ENCODE data around the gene RAB33B.

RAB33B gene

DNA sequence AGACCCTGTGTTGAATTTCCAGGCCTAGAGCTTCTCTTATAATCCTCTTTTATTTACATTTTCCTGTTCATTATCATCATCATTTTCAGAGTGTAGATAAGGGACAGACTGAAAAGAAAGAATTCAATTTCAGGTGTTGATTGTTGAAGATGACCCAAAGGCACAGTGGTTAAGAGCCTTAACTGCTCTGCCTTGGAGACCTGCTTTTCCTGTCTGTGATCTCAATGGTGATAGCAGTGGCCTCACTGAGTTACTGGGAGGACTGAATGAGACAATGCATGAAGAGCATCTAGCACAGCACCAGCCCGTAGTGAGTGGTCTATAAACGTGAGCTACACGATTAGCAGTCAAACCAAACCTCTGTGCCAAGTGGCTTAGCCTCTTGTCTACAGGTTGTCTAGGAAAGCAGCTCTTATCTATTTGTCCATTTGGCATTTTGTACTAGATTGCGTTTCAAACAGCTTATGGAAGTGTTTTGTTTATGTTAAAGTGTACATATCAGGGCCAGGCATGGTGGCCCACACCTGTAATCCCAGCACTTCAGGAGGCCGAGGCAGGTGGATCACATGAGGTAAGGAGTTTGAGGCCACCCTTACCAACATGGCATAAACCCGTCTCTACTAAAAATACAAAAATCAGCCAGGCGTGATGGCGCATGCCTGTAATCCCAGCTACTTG, 60.6 kb downstream of the RAB33B start:
- DNase-seq (ENCODE audit: low spot score): no peak

DNA sequence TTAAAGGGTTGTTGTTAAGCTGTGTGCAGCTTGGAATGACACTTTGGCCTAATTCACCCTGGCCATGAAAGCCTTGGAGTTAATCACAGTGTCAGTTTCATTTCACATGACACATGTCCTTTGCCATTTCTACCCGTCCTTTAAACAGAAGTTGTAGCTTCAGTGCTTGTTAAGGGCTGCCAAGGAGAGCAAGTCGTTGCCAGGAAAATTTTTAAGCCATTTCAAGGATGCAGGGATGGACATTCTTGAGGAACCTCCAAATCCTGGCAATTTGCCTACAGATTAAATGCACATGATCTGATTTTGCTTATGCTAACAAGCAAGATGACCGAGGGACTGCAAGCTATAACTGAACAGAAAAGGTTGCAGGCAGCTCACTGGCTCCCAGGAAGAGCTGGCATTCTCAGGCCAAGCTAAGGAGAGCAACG, 61.6 kb downstream of the RAB33B start:
- in situ Hi-C loops (cut with MboI; ENCODE audit: low sequenced_read_pairs, unreplicated experiment): no loop called here
- no peak for DNase-seq (ENCODE audit: low spot score)
- TF ChIP-seq, protein P1, sequence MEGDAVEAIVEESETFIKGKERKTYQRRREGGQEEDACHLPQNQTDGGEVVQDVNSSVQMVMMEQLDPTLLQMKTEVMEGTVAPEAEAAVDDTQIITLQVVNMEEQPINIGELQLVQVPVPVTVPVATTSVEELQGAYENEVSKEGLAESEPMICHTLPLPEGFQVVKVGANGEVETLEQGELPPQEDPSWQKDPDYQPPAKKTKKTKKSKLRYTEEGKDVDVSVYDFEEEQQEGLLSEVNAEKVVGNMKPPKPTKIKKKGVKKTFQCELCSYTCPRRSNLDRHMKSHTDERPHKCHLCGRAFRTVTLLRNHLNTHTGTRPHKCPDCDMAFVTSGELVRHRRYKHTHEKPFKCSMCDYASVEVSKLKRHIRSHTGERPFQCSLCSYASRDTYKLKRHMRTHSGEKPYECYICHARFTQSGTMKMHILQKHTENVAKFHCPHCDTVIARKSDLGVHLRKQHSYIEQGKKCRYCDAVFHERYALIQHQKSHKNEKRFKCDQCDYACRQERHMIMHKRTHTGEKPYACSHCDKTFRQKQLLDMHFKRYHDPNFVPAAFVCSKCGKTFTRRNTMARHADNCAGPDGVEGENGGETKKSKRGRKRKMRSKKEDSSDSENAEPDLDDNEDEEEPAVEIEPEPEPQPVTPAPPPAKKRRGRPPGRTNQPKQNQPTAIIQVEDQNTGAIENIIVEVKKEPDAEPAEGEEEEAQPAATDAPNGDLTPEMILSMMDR (IDR thresholded peaks at IDR 0.05; ENCODE audit: borderline replicate concordance, control extremely low read depth, extremely low read depth, insufficient read depth, missing control alignments): no peak

More for the DNA sequence above, 60.6 kb downstream of the RAB33B start:
- in situ Hi-C loops (cut with MboI; ENCODE audit: low sequenced_read_pairs, unreplicated experiment): no loop called here
- TF ChIP-seq, protein P1 (IDR thresholded peaks at IDR 0.05; ENCODE audit: borderline replicate concordance, control extremely low read depth, extremely low read depth, insufficient read depth, missing control alignments): no peak

DNA sequence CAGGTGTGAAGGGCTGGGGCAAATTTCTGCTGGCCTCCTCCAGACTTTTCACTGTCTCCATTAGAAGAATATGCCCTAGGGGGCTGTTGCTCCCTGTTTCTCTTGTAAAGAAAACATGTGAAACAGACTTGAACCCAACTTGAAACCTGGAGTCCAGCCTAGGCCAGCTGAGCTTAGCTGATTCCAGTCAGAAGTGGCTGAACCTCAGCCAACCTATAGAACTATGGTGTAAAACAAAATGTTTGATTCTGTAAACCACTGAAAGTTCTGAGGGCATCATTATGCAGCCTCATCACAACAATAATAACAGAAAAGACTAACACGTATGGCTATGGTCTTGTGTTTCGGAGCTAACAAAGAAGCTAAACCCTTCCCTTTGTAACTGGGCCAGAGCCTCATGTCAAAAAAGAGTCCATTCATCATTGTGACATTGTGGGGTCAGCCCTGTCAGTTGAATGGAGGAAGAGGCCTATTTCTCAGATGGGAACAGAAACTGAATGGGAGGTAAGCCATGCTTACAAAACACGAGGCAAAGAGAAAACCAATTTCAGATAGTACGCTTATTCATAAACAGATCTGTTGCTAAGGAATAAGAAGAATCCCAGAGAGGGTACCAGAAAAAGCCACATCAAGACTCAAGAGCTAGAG, 68.0 kb downstream of the RAB33B start:
- TF ChIP-seq, protein P1 (IDR thresholded peaks at IDR 0.05; ENCODE audit: borderline replicate concordance, control extremely low read depth, extremely low read depth, insufficient read depth, missing control alignments): no peak
- DNase-seq (ENCODE audit: low spot score): no peak
- in situ Hi-C loops (cut with MboI; ENCODE audit: low sequenced_read_pairs, unreplicated experiment): no loop called here

DNA sequence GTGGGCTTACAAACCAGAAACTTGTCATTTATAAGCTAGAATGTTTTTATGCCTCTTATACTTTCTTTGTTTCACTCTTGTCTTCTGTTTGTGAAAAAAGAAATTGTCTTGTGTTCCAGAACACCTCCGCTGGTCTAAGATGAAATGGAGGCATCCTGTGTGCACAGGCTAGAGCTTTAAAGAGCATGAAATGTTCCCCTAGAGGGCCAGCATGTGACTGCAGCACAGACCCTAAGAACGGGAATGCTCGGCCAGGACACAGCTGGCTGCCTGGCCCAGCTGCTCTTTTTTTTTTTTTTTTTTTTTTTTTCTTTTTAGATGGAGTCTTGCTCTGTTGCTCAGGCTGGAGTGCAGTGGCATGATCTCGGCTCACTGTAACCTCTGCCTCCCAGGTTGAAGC, 68.5 kb downstream of the RAB33B start:
- TF ChIP-seq, protein P1 (IDR thresholded peaks at IDR 0.05; ENCODE audit: borderline replicate concordance, control extremely low read depth, extremely low read depth, insufficient read depth, missing control alignments): no peak
- no peak for DNase-seq (ENCODE audit: low spot score)
- in situ Hi-C loops (cut with MboI; ENCODE audit: low sequenced_read_pairs, unreplicated experiment): no loop called here

DNA sequence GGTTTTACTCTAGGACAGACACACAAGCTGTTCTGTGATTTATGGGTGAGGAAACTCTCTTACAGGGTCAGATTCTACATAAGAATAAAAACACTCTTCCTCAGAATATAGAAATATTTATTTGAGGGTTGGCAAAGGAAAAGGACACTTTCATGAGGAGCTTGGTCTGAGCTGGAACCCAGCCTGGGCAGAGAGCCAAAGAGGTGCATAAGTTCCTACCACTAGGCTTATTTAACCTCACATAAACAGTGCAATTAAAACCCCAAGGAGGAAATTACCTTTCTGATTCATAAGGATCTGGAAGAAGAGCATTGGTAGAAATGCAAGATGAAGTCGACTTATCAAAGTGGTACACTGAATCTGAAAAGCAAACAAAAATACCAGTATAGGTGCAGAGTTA, 69.2 kb downstream of the RAB33B start:
- TF ChIP-seq, protein P1 (IDR thresholded peaks at IDR 0.05; ENCODE audit: borderline replicate concordance, control extremely low read depth, extremely low read depth, insufficient read depth, missing control alignments): no peak
- DNase-seq (ENCODE audit: low spot score): no peak
- in situ Hi-C loops (cut with MboI; ENCODE audit: low sequenced_read_pairs, unreplicated experiment): no loop called here

DNA sequence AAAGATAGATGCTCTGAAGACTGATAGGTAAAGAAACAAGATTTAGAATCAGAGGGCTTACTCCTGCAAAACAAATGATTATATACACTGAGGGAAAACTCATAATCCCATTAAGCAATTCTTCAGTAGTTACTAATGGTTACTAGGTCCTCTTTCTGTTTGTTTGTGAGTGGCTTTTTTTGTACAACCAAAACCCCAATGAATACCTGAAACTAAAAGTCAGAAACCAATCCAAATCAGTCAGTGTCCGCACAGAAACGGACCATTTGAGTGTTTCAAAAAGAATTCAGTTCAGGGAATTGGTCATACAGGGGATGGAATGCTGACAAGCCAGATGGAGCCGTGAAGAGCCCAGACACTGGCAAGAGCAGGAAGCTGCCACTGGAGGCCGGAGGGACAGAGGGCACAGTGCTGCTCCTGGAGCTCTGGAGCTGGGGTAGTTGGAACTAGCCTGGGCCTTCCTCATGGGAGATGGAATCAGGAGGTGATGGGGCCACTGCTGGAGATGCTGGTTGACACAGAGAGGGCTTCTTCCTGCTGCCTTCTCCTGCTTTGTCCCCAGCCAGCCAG, 70.2 kb downstream of the RAB33B start:
- in situ Hi-C loops (cut with MboI; ENCODE audit: low sequenced_read_pairs, unreplicated experiment): no loop called here
- peak; percentile 27 for DNase-seq (ENCODE audit: low spot score)
- TF ChIP-seq, protein P1 (IDR thresholded peaks at IDR 0.05; ENCODE audit: borderline replicate concordance, control extremely low read depth, extremely low read depth, insufficient read depth, missing control alignments): no peak

All from GM13976 (cell line).